ENCODE results near the gene TEKT3. TPM values are rescaled to one million over a fixed set of nuclear protein-coding genes. Genes with fewer than 3 reads are reported as not detected.

The TEKT3 gene
- total and polyA plus RNA-seq, 9 of the 15 experiments (the other 6 are each of a cell fraction or from before 2014, with no cell fraction given): not detected

GRCh38 chr17:15301845-15302244, 39.6 kb downstream of the TEKT3 start:
- H4K20me1 ChIP-seq (replicated peaks; ENCODE audit: control insufficient read depth, insufficient read depth, low read length): no peaks in the 10 kb centered on the region
- H3K27ac ChIP-seq (ENCODE audit: extremely low read depth, low read depth, low read length): no peak overlapping the region
- ChIA-PET CTCF (ENCODE audit: low intra/inter-chr PET ratio) (no interaction called here), POLR2A (interaction anchor here (1.1 kb wide), 1 partner anchor 10 kb away, joined by 4 read pairs; no protein-coding TSS in a partner anchor)
- H3K9me1 ChIP-seq (ENCODE audit: control insufficient read depth, insufficient read depth, low read length): no peaks in the 10 kb centered on the region
- WGBS (ENCODE audit: insufficient coverage, low coverage, missing lambda C conversion rate): 3% methylated on average over 6 of the region's 6 CpGs
- no peak for FAIRE-seq
- H3K9me3 ChIP-seq (replicated peaks; ENCODE audit: control insufficient read depth, insufficient read depth, low read depth, low read length): no peaks in the 10 kb centered on the region
- intact Hi-C loops (cut with micrococcal nuclease) (no loop called here), in situ Hi-C loops (cut with MboI) (no loop called here)
- no peaks in the 10 kb centered on the region for H3K79me2 ChIP-seq (ENCODE audit: control insufficient read depth, insufficient read depth, low read length)
- no peak overlapping the region for H3K4me3 ChIP-seq
- TF ChIP-seq NCOA6 (IDR thresholded peaks at IDR 0.05) (no peak), NFE2 (IDR thresholded peaks at IDR 0.05; ENCODE audit: low read depth) (no peak), BMI1 (IDR thresholded peaks at IDR 0.05; ENCODE audit: low read length) (no peak)
- H3K9ac ChIP-seq (ENCODE audit: insufficient read depth in 1 of 2, low read depth in 2 of 2, low read length in 2 of 2): no peak overlapping the region
- H3K4me2 ChIP-seq (ENCODE audit: insufficient read depth, low read length): no peak overlapping the region
- no peak overlapping the region for H2AFZ ChIP-seq (ENCODE audit: low read depth, low read length)
- H3K36me3 ChIP-seq (ENCODE audit: control insufficient read depth, insufficient read depth, low read length): no peaks in the 10 kb centered on the region
- ATAC-seq: no peak
- H3K4me1 ChIP-seq (replicated peaks in 1 of 2; ENCODE audit: control insufficient read depth in 2 of 2, insufficient read depth in 2 of 2, low read length in 2 of 2): no peaks in the 10 kb centered on the region
- BruUV-seq (replicated peaks): no TSS peak
- DNase-seq (ENCODE audit: extremely low read depth in 1 of 4, low spot score in 3 of 4): no peak
- peaks cover 0 to 13% of the 10 kb centered on the region in 2 experiments; a peak in 3 of 5 replicates for H3K27me3 ChIP-seq (ENCODE audit: control insufficient read depth in 2 of 2, insufficient read depth in 2 of 2, low read length in 2 of 2)

- no peak overlapping the region for H2AFZ ChIP-seq (ENCODE audit: low read depth, low read length)
- no peaks in the 10 kb centered on the region for H3K9me3 ChIP-seq (replicated peaks; ENCODE audit: control insufficient read depth, insufficient read depth, low read depth, low read length)
- H3K79me2 ChIP-seq (ENCODE audit: control insufficient read depth, insufficient read depth, low read length): no peaks in the 10 kb centered on the region
- H3K36me3 ChIP-seq (ENCODE audit: control insufficient read depth, insufficient read depth, low read length): no peaks in the 10 kb centered on the region
- no peak overlapping the region for H3K4me3 ChIP-seq
- no peak overlapping the region for H3K27ac ChIP-seq (ENCODE audit: extremely low read depth, low read depth, low read length)
- CTCF ChIA-PET (ENCODE audit: low intra/inter-chr PET ratio): no interaction called here
- in situ Hi-C loops (cut with MboI) (no loop called here), intact Hi-C loops (cut with micrococcal nuclease) (no loop called here)
- WGBS (ENCODE audit: insufficient coverage, low coverage, missing lambda C conversion rate): 5% methylated on average over 5 of the region's 5 CpGs
- POLR2A ChIA-PET: interaction anchor here (0.5 kb wide), 1 partner anchor 16 kb away, joined by 3 read pairs; no protein-coding TSS in a partner anchor
- H3K27me3 ChIP-seq (ENCODE audit: control insufficient read depth in 2 of 2, insufficient read depth in 2 of 2, low read length in 2 of 2): peaks cover 0 to 4% of the 10 kb centered on the region in 2 experiments; a peak in 1 of 5 replicates
- no peaks in the 10 kb centered on the region for H3K4me1 ChIP-seq (replicated peaks in 1 of 2; ENCODE audit: control insufficient read depth in 2 of 2, insufficient read depth in 2 of 2, low read length in 2 of 2)
- DNase-seq (ENCODE audit: extremely low read depth in 1 of 4, low spot score in 3 of 4) (no peak), ATAC-seq (no peak), FAIRE-seq (no peak)
- no TSS peak for BruUV-seq (replicated peaks)
- H4K20me1 ChIP-seq (replicated peaks; ENCODE audit: control insufficient read depth, insufficient read depth, low read length): no peaks in the 10 kb centered on the region
- no peaks in the 10 kb centered on the region for H3K9me1 ChIP-seq (ENCODE audit: control insufficient read depth, insufficient read depth, low read length)
- H3K9ac ChIP-seq (ENCODE audit: insufficient read depth in 1 of 2, low read depth in 2 of 2, low read length in 2 of 2): no peak overlapping the region
- H3K4me2 ChIP-seq (ENCODE audit: insufficient read depth, low read length): no peak overlapping the region
- TF ChIP-seq MNT (conservative IDR thresholded peaks at IDR 0.05) (no peak), AFF1 (IDR thresholded peaks at IDR 0.05; ENCODE audit: low read depth in 1 of 2, partially characterized antibody in 2 of 2) (no peak), ZNF184 (CRISPR knock-in tag; IDR thresholded peaks at IDR 0.05) (no peak), THRAP3 (IDR thresholded peaks at IDR 0.05; ENCODE audit: borderline replicate concordance) (no peak), TFE3 (CRISPR knock-in tag; IDR thresholded peaks at IDR 0.05) (no peak), PCBP2 (IDR thresholded peaks at IDR 0.05; ENCODE audit: low read depth, low read length, poor library complexity, severe bottlenecking) (no peak)
These were observed 43.2 kb downstream of the TEKT3 start for GRCh38 chr17:15298176-15298575.

Measured in K562 (cell line).